HG03460 (cell line): ENCODE data around the gene TEAD1.

Experiments used
- ATAC-seq: cut with Tn5 transposase; IDR thresholded peaks from one replicate; pipeline ENCODE4 v1.9.1; 2021; ENCODE audit not compliant: unreplicated experiment

The TEAD1 gene

DNA sequence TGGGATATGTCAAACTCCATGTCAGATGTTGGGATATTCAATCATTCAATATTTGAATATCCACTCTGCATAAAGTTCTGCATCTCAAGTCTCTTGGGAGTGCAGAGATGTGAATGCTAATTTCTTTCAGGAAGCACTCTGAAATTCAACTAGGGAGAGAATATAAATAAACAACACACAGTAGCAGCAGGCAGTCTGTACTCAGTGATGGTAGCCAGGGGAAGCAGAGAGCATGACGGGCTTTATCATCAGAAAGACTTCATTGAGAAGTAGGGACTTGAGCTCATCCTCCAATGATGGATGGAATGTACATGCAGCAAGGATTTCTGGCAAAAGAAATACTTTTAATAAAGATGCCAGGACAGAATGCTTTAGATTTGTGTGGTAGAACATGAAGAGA lies 9.8 kb upstream of the TEAD1 start:
- no peak for ATAC-seq

DNA sequence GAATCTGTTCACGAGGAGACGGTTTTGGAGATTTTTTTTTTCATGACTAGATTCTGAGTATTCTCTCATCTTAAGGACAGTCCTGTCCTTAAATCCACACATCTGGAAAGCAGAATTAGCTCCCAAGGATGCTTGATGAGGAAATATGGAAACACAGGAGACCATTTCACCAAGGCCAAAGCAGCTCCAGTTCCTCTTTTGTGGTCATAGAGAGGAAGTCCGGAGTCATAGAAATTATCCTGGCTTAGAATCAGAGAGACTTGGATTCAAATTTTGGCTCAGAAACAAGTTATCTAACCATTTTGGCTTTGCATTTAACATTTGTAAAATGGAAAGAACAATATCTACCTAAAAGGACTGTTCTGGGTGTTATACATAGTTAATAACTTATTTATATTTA lies 7.3 kb upstream of the TEAD1 start:
- ATAC-seq, result no peak

- no peak for ATAC-seq
Observed at GRCh38 chr11:12667646-12668045, 6.6 kb upstream of the TEAD1 start.

- ATAC-seq, result no peak
Observed at GRCh38 chr11:12668166-12668565, 6.1 kb upstream of the TEAD1 start.

DNA sequence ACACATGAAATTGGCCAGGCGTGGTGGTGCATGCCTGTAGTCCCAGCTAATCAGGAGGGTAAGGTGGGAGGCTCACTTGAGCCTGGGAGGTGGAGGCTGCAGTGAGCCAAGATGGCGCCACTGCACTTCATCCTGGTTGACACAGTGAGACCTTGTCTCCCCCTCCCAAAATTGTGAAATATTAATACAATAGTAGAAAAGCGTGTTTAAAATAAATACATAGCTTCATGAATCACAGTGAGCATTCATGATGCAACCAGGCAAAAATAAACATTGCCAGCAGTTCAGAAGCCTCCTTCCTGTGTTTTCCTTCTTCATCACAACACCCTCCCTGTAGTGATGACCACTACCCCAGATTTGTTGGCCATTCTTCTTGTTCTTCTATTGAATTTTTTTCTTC lies 4.3 kb upstream of the TEAD1 start:
- no peak for ATAC-seq

DNA sequence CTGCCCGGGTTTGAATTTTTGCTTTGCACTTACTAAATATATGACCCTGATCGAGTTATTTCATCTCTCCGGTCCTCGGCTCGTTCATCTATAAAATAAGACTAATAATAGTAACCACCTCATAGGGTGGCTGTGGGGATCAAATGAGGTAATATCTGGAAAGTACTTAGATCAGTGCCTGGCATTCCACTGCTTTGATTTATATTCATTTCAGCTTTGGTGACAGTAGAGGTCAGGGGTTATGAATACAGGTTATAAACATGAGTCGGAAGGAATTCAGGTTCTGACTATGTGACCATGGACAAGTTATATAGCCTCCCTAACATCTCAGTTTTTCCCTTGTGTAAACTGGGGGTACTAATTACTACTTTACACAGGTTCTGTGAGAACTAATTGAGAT lies 2.9 kb upstream of the TEAD1 start:
- ATAC-seq, result no peak

- peak; percentile 21 for ATAC-seq
Observed at GRCh38 chr11:12673601-12673923, 659 bp upstream of the TEAD1 start.

GRCh38 chr11:12674571-12674935 lies 332 bp downstream of the TEAD1 start:
- peak; percentile 30 for ATAC-seq

GRCh38 chr11:12674936-12675696 lies 895 bp downstream of the TEAD1 start:
- no peak for ATAC-seq

- no peak for ATAC-seq
Observed at GRCh38 chr11:12675951-12676711, 1.9 kb downstream of the TEAD1 start.

GRCh38 chr11:12677131-12677530 lies 2.9 kb downstream of the TEAD1 start:
- no peak for ATAC-seq

GRCh38 chr11:12678092-12678491 lies 3.9 kb downstream of the TEAD1 start:
- ATAC-seq, result no peak

- no peak for ATAC-seq
Observed at GRCh38 chr11:12678991-12679390, 4.8 kb downstream of the TEAD1 start.

- ATAC-seq, result no peak
Observed at GRCh38 chr11:12679471-12679870, 5.2 kb downstream of the TEAD1 start.

DNA sequence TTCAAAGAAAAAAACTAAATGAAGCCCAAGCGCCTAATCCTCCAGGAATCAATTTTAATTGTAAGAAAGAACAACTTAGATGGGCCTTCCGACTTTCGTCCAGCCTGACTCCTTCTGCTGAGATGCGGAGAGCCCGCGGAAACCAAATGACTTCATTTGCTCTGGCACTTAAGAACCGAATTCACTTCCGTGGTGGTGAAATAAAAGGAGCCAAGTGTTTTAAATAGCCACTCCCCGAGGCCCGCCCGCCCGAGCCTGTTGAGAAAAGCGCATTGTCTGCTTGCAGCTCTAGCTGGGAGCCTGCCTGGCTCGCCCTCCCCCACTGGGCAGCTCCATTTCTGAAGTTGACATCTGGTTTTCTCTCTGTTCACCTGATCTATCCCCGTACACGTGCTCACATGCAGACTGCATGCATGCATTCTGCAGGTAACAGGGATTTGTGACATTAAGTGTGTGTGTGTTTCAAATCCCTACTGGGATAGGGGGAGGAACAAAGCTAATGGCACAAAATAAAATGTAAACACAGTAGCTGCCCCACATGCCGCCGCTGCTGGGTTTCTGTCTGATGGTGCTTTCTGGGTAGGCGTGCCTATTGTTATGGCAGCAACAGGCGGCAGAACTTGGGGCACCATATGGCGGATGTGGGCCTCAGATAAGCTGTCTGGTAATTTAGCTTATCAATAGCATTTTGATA lies 6.2 kb downstream of the TEAD1 start:
- no peak for ATAC-seq

GRCh38 chr11:12680940-12681258 lies 6.7 kb downstream of the TEAD1 start:
- no peak for ATAC-seq

DNA sequence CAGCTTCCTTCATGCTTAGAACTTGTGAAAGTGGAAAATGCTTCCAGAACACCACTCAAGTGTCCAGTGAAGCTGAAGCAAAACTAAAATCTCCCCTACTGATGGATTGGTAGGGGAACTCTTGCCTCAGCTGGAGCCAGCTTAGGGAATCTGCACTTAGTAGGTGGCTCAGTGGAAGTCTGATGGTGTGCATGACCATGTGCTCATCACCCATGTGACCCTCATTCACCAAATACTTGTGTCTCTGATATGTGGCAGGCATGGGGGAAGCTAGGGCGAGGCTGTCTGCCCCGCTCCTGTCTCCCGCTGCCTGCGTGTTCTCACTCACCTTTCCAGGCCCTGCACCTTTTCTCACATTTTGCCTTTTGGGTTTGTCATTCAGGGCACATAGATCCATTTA lies 7.2 kb downstream of the TEAD1 start:
- no peak for ATAC-seq

- no peak for ATAC-seq
Observed at GRCh38 chr11:12682288-12682687, 8.1 kb downstream of the TEAD1 start.

- ATAC-seq, result no peak
Observed at GRCh38 chr11:12682737-12683500, 8.7 kb downstream of the TEAD1 start.

- no peak for ATAC-seq
Observed at GRCh38 chr11:12683874-12684273, 9.7 kb downstream of the TEAD1 start.

DNA sequence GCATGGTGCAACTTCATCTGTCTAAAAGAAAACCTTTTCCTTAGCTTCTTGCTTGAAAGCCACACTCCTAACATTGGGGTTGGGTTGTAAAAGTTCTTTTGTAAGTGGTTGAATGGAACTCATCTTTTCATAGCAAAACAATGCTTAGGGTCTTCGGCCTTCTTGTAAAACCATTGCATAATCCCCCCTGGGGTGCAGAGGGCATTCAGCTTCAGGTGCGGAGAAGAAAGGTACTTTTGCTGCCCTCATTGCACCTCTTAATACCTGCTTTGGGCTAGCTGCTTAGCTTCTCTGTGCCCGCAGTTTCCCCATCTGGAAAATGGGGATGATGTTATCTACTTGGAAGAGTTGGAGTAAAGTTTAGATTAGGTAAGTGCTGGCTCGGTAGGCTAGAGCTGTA lies 10.1 kb downstream of the TEAD1 start:
- no peak for ATAC-seq

DNA sequence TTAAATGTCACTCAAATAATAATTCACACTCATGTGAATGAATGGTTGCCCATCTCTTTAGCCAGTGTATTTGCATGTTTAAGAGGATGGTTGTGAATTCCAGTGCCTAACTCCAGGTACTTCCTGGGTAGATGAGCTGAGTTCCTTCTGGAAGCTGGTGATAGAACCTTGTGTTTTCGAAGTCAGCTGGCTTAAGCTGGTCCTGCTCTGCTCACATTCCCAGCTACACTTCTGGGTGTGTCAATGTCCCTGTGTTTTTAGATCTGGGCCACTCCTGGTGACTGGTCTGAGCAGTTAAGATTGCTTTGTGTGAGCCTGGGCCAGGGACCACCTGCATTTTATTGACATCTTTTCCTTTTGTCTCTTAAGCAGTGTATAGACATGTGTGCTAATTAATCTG lies 10.6 kb downstream of the TEAD1 start:
- no peak for ATAC-seq
